GM23248 (cell line): ENCODE measurements around the gene MDFIC. TPM values are rescaled to one million over a fixed set of nuclear protein-coding genes. Genes with fewer than 3 reads are reported as not detected.

Experiments used
- DNase-seq: peaks from one replicate; pipeline ENCODE4 v3.0.0-alpha.2; 2015
- H2AFZ ChIP-seq: fragments of 200-600 bp; sonication (generic); 2 replicates; pipeline ENCODE4 v1.6.1; 2016; ENCODE audit warnings: antibody characterized with exemption
- H3F3A ChIP-seq: fragments of 200-600 bp; sonication (generic); 2 replicates; pipeline ENCODE4 v1.6.1; 2016; ENCODE audit warnings: mild to moderate bottlenecking, antibody characterized with exemption, mixed run types; ENCODE audit not compliant: insufficient read depth
- H3K27ac ChIP-seq: fragments of 200-600 bp; sonication (generic); 2 replicates; pipeline ENCODE4 v1.5.1; 2016; ENCODE audit warnings: mild to moderate bottlenecking
- H3K27me3 ChIP-seq: fragments of 200-600 bp; sonication (generic); replicated peaks from 2 replicates; pipeline ENCODE4 v1.6.1; 2016; ENCODE audit warnings: mild to moderate bottlenecking; ENCODE audit not compliant: insufficient read depth
- H3K36me3 ChIP-seq: fragments of 200-600 bp; sonication (generic); 2 replicates; pipeline ENCODE4 v1.6.1; 2016; ENCODE audit warnings: low read depth, mild to moderate bottlenecking
- H3K4me1 ChIP-seq: fragments of 200-600 bp; sonication (generic); 2 replicates; pipeline ENCODE4 v1.6.1; 2016; ENCODE audit warnings: mild to moderate bottlenecking; ENCODE audit not compliant: insufficient read depth
- H3K4me2 ChIP-seq: fragments of 200-600 bp; sonication (generic); one replicate; pipeline ENCODE4 v1.6.1; 2016; ENCODE audit warnings: mild to moderate bottlenecking; ENCODE audit not compliant: unreplicated experiment
- H3K4me3 ChIP-seq: fragments of 200-600 bp; sonication (generic); 2 replicates; pipeline ENCODE4 v1.5.1; 2016; ENCODE audit warnings: mild to moderate bottlenecking
- H3K79me2 ChIP-seq: fragments of 200-600 bp; sonication (generic); 2 replicates; pipeline ENCODE4 v1.6.1; 2016; ENCODE audit warnings: mild to moderate bottlenecking; ENCODE audit not compliant: insufficient read depth
- H3K9ac ChIP-seq: fragments of 200-600 bp; sonication (generic); 2 replicates; pipeline ENCODE4 v1.6.1; 2016; ENCODE audit warnings: mild to moderate bottlenecking
- H3K9me2 ChIP-seq: fragments of 200-600 bp; sonication (generic); 2 replicates; pipeline ENCODE4 v1.6.1; 2016; ENCODE audit warnings: mixed run types, mild to moderate bottlenecking, moderate library complexity; ENCODE audit not compliant: insufficient read depth
- H3K9me3 ChIP-seq: fragments of 200-600 bp; sonication (generic); one replicate; pipeline ENCODE4 v1.6.1; 2017; ENCODE audit warnings: low read depth
- H4K20me1 ChIP-seq: fragments of 200-600 bp; sonication (generic); 2 replicates; pipeline ENCODE4 v1.6.0; 2016; ENCODE audit not compliant: insufficient read depth
- EZH2 ChIP-seq: fragments of 200-600 bp; sonication (generic); IDR thresholded peaks from 2 replicates; pipeline ENCODE4 v1.6.1; 2018; ENCODE audit warnings: antibody characterized with exemption, mild to moderate bottlenecking; ENCODE audit not compliant: insufficient read depth, poor library complexity, severe bottlenecking
- EZH2phosphoT487 ChIP-seq: fragments of 200-600 bp; sonication (generic); IDR thresholded peaks from 2 replicates; pipeline ENCODE4 v1.6.1; 2018; ENCODE audit warnings: antibody characterized with exemption, moderate library complexity, mild to moderate bottlenecking, low read depth; ENCODE audit not compliant: insufficient read depth
- WGBS, 2 experiments: methylation state at CpG; one replicate each; pipeline ENCODE4 v1.1.6; 2015 to 2017; ENCODE audit warnings: low lambda C conversion rate in 2 of 2, low coverage in 1 of 2; ENCODE audit errors: missing lambda C conversion rate in 2 of 2; 5-methylcytosine and 5-hydroxymethylcytosine counted together
- in situ Hi-C: fragments of 300-500 bp; cut with MboI; formaldehyde crosslinking; loops from 2 replicates; pipeline ENCODE4 v1.15.0; 2020
- polyA plus RNA-seq: library from polyadenylated mRNA; unstranded; fragments of >200 nt; fragmentation: Nextera tagmentation; extraction: Ambion mirVana; gene quantifications from 2 replicates; pipeline ENCODE4 v1.2.1, GENCODE V29; 2016
- total RNA-seq: library from RNA; depleted of rRNA; stranded (reverse); fragments of >200 nt; shearing (Covaris generic); gene quantifications from 2 replicates; pipeline ENCODE4 v1.2.3, GENCODE V29; 2014

The MDFIC gene
- total and polyA plus RNA-seq, 2 experiments from 2014 or later = 23.0 to 50.3 TPM

- TF ChIP-seq EZH2 = no peak
- no peak for TF ChIP-seq EZH2phosphoT487
- DNase-seq = peak; percentile 81
- in situ Hi-C loops = no loop called here
These were observed 933 bp downstream of the MDFIC start for GRCh38 chr7:114922652-114923402.

GRCh38 chr7:114923403-114923713 lies 1.5 kb downstream of the MDFIC start:
- peak overlapping the region; percentile 74 for H3K4me3 ChIP-seq
- peaks cover 31% of the 10 kb centered on the region for H3F3A ChIP-seq
- peaks cover 35% of the 10 kb centered on the region for H3K4me1 ChIP-seq
- H3K9ac ChIP-seq = peak overlapping the region; percentile 98
- H2AFZ ChIP-seq = peak overlapping the region; percentile 92
- H3K9me2 ChIP-seq = no peaks in the 10 kb centered on the region
- H3K27me3 ChIP-seq = no peaks in the 10 kb centered on the region
- H3K4me2 ChIP-seq = peak overlapping the region; percentile 94
- peaks cover 50% of the 10 kb centered on the region for H3K79me2 ChIP-seq
- H3K27ac ChIP-seq = peak overlapping the region; percentile 90
- no peaks in the 10 kb centered on the region for H3K9me3 ChIP-seq
- WGBS, 2 experiments = 0 to 4% methylated on average over 4 of the region's 4 CpGs
- H3K36me3 ChIP-seq = no peaks in the 10 kb centered on the region
- in situ Hi-C loops = no loop called here
- TF ChIP-seq EZH2phosphoT487 (no peak), EZH2 (no peak)
- no peak for DNase-seq
- no peaks in the 10 kb centered on the region for H4K20me1 ChIP-seq

More at GRCh38 chr7:114922652-114923402, 933 bp downstream of the MDFIC start:
- H3K9me2 ChIP-seq = no peaks in the 10 kb centered on the region
- no peaks in the 10 kb centered on the region for H3K36me3 ChIP-seq
- H3K27me3 ChIP-seq = no peaks in the 10 kb centered on the region
- peaks cover 45% of the 10 kb centered on the region for H3K79me2 ChIP-seq
- 0 to 1% methylated on average over 49 to 50 of the region's 51 CpGs for WGBS, 2 experiments
- H3K27ac ChIP-seq = peak overlapping the region; percentile 90
- H2AFZ ChIP-seq = peak overlapping the region; percentile 92
- H3F3A ChIP-seq = peaks cover 27% of the 10 kb centered on the region
- H4K20me1 ChIP-seq = no peaks in the 10 kb centered on the region
- H3K4me3 ChIP-seq = peak overlapping the region; percentile 74
- H3K9me3 ChIP-seq = no peaks in the 10 kb centered on the region
- H3K4me1 ChIP-seq = peaks cover 29% of the 10 kb centered on the region
- peak overlapping the region; percentile 98 for H3K9ac ChIP-seq
- peak overlapping the region; percentile 94 for H3K4me2 ChIP-seq

- H3K9me2 ChIP-seq = no peaks in the 10 kb centered on the region
- TF ChIP-seq EZH2 (no peak), EZH2phosphoT487 (no peak)
- peak overlapping the region; percentile 74 for H3K4me3 ChIP-seq
- H3K4me2 ChIP-seq = peak overlapping the region; percentile 94
- H3K9me3 ChIP-seq = no peaks in the 10 kb centered on the region
- peaks cover 59% of the 10 kb centered on the region for H3K79me2 ChIP-seq
- peak overlapping the region; percentile 98 for H3K9ac ChIP-seq
- 0 out of 2 replicates have a peak overlapping the region, but pooled peaks have one; percentile 92 for H2AFZ ChIP-seq
- H3K27me3 ChIP-seq = no peaks in the 10 kb centered on the region
- H4K20me1 ChIP-seq = no peaks in the 10 kb centered on the region
- no peaks in the 10 kb centered on the region for H3K36me3 ChIP-seq
- H3K27ac ChIP-seq = peak overlapping the region; percentile 90
- DNase-seq = peak; percentile 38
- 48 to 52% methylated on average over 4 of the region's 4 CpGs for WGBS, 2 experiments
- peaks cover 36% of the 10 kb centered on the region for H3K4me1 ChIP-seq
- in situ Hi-C loops = no loop called here
- peaks cover 31% of the 10 kb centered on the region for H3F3A ChIP-seq
These were observed 2.3 kb downstream of the MDFIC start for GRCh38 chr7:114924038-114924712.

GRCh38 chr7:114925434-114925833 lies 3.5 kb downstream of the MDFIC start:
- H3K9me2 ChIP-seq = no peaks in the 10 kb centered on the region
- TF ChIP-seq EZH2phosphoT487 (no peak), EZH2 (no peak)
- peaks cover 71% of the 10 kb centered on the region for H3K79me2 ChIP-seq
- H3K9me3 ChIP-seq = no peaks in the 10 kb centered on the region
- H3K36me3 ChIP-seq = no peaks in the 10 kb centered on the region
- H3K9ac ChIP-seq = no peak overlapping the region
- peak overlapping the region; percentile 6 for H3K4me2 ChIP-seq
- H3K27me3 ChIP-seq = no peaks in the 10 kb centered on the region
- no peak overlapping the region for H2AFZ ChIP-seq
- no peak overlapping the region for H3K27ac ChIP-seq
- no peak for DNase-seq
- in situ Hi-C loops = no loop called here
- H3K4me1 ChIP-seq = peaks cover 48% of the 10 kb centered on the region
- peaks cover 42% of the 10 kb centered on the region for H3F3A ChIP-seq
- H3K4me3 ChIP-seq = no peak overlapping the region
- no peaks in the 10 kb centered on the region for H4K20me1 ChIP-seq
